A673 (cell line): ENCODE data around the gene POLA1. TPM values are rescaled to one million over a fixed set of nuclear protein-coding genes. Genes with fewer than 3 reads are reported as not detected.
"Not testable (repeated sequence)": the region's sequence is repeated elsewhere in the genome, so short reads cannot be mapped to it uniquely, and the experiment has no call there.

ENCODE experiments used
- BruUV-seq: library from RNA; stranded (reverse); fragments of 400-500 nt; replicated peaks from 2 replicates; lab custom pipeline; 2021; lab: Mats Ljungman, UMichigan
- CTCF ChIA-PET: fragments of 300-600 bp; sonication (Branson Sonifier 250); formaldehyde crosslinking; loops from one replicate; lab custom pipeline; 2022; ENCODE audit warnings: antibody characterized with exemption; lab: Charles Lee
- POLR2A ChIA-PET: fragments of 300-600 bp; sonication (Branson Sonifier 250); formaldehyde crosslinking; loops from one replicate; lab custom pipeline; 2022; ENCODE audit warnings: antibody characterized with exemption; ENCODE audit not compliant: low non-redundant PET; lab: Charles Lee
- DNase-seq: peaks from one replicate; pipeline ENCODE4 v3.0.0-alpha.2; 2015; ENCODE audit warnings: low spot score
- H3K27ac ChIP-seq: fragments of 200-600 bp; sonication (generic); 2 replicates; pipeline ENCODE4 v1.5.1; 2016; ENCODE audit warnings: mixed run types, low read depth, mild to moderate bottlenecking, mixed read lengths, antibody characterized with exemption, low read length; ENCODE audit not compliant: poor library complexity, severe bottlenecking
- H3K27me3 ChIP-seq: fragments of 200-600 bp; sonication (generic); replicated peaks from 2 replicates; pipeline ENCODE4 v1.6.1; 2017; ENCODE audit warnings: mixed run types, low read depth, mild to moderate bottlenecking, mixed read lengths, antibody characterized with exemption, low read length; ENCODE audit not compliant: insufficient read depth, poor library complexity
- H3K36me3 ChIP-seq: fragments of 200-600 bp; sonication (generic); 2 replicates; pipeline ENCODE4 v1.6.1; 2016; ENCODE audit warnings: mixed run types, mild to moderate bottlenecking, mixed read lengths, antibody characterized with exemption, low read length; ENCODE audit not compliant: insufficient read depth, poor library complexity, severe bottlenecking
- H3K4me1 ChIP-seq: fragments of 200-600 bp; sonication (generic); 2 replicates; pipeline ENCODE4 v1.6.1; 2017; ENCODE audit warnings: mixed run types, mild to moderate bottlenecking, mixed read lengths, antibody characterized with exemption, low read length; ENCODE audit not compliant: insufficient read depth, poor library complexity, severe bottlenecking
- H3K4me3 ChIP-seq: fragments of 200-600 bp; sonication (generic); 2 replicates; pipeline ENCODE4 v1.5.1; 2016; ENCODE audit warnings: low read depth, mixed run types, mild to moderate bottlenecking, mixed read lengths, low read length; ENCODE audit not compliant: poor library complexity, severe bottlenecking
- H3K9me3 ChIP-seq: fragments of 200-600 bp; sonication (generic); 2 replicates; pipeline ENCODE4 v1.6.1; 2016; ENCODE audit warnings: mixed run types, low read depth, mild to moderate bottlenecking, mixed read lengths, antibody characterized with exemption, low read length; ENCODE audit not compliant: poor library complexity, severe bottlenecking
- EZH2 ChIP-seq: fragments of 200-600 bp; sonication (generic); IDR thresholded peaks from 2 replicates; pipeline ENCODE4 v1.6.1; 2017; ENCODE audit warnings: borderline replicate concordance, low read depth, mild to moderate bottlenecking, mixed read lengths, antibody characterized with exemption, low read length; ENCODE audit not compliant: poor library complexity, severe bottlenecking
- intact Hi-C: fragments of 100-400 bp; cut with micrococcal nuclease; formaldehyde crosslinking; loops from one replicate; pipeline ENCODE4 v1.10.0; 2022; ENCODE audit not compliant: unreplicated experiment
- total RNA-seq: library from RNA; stranded (reverse); gene quantifications from 2 replicates; pipeline ENCODE4 v1.2.3, GENCODE V29; 2021
- TF ChIP-seq, protein P1 (sequence below): fragments of 300-800, 200-600 bp; sonication (generic); conservative IDR thresholded peaks from 2 replicates; pipeline ENCODE4 v1.5.1; 2017; ENCODE audit warnings: low read depth, mild to moderate bottlenecking, antibody characterized with exemption, low read length, moderate library complexity, mixed read lengths

POLA1 gene
- total RNA-seq, 1 experiment from 2014 or later = 44.9 TPM

DNA sequence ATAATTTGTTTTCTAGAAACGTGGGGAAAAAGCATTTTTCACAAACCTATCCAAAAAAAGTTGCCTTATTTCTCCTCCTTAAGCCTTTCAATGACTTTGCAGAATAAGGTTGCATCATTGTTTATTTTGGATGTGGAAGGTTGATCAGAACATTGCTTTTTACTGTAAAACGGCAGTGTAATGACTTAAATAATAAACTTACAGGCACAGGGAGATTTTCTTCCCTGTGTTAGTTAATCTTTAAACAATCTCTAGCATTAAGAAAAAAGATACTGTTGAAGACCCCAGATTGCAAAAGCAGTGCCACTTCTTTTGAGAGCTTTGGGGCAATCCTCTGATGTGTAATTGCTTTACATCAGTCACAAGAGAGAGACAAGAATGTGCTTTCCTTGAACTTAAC, 168.6 kb downstream of the POLA1 start:
- intact Hi-C loops = no loop called here
- Histone ChIP-seq H3K4me3 (no peak overlapping the region), H3K4me1 (peaks cover 4% of the 10 kb centered on the region), H3K36me3 (no peaks in the 10 kb centered on the region), H3K27me3 (peaks cover 21% of the 10 kb centered on the region), H3K9me3 (no peaks in the 10 kb centered on the region), H3K27ac (no peak overlapping the region)
- DNase-seq = no peak
- ChIA-PET CTCF (no interaction called here), POLR2A (interaction anchor here (0.7 kb wide), 1 partner anchor 24 kb away, joined by 5 read pairs; no protein-coding TSS in a partner anchor)
- BruUV-seq = no TSS peak
- TF ChIP-seq EZH2 = no peak
- TF ChIP-seq, protein P1, sequence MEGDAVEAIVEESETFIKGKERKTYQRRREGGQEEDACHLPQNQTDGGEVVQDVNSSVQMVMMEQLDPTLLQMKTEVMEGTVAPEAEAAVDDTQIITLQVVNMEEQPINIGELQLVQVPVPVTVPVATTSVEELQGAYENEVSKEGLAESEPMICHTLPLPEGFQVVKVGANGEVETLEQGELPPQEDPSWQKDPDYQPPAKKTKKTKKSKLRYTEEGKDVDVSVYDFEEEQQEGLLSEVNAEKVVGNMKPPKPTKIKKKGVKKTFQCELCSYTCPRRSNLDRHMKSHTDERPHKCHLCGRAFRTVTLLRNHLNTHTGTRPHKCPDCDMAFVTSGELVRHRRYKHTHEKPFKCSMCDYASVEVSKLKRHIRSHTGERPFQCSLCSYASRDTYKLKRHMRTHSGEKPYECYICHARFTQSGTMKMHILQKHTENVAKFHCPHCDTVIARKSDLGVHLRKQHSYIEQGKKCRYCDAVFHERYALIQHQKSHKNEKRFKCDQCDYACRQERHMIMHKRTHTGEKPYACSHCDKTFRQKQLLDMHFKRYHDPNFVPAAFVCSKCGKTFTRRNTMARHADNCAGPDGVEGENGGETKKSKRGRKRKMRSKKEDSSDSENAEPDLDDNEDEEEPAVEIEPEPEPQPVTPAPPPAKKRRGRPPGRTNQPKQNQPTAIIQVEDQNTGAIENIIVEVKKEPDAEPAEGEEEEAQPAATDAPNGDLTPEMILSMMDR = no peak

DNA sequence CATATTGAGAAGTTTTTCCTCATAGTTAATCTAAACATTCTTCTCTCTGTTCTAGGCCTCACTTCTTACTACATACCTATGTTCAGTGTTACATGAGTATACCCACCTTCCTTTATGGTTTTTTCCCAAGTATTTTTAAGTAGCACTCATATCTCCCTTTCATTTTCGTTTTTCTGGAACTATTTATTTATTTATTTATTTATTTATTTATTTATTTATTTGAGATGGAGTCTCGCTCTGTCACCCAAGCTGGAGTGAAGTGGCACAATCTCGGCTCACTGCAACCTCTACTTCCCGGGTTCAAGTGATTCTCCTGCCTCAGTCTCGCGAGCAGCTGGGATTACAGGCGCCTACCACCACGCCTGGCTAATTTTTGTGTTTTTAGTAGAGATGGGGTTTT, 170.1 kb downstream of the POLA1 start:
- H3K36me3 ChIP-seq, H3K27ac ChIP-seq, H3K4me1 ChIP-seq, H3K9me3 ChIP-seq, intact Hi-C loops, H3K4me3 ChIP-seq, BruUV-seq, POLR2A ChIA-PET, DNase-seq: not testable (repeated sequence)
- CTCF ChIA-PET = interaction anchor here (0.6 kb wide), 1 partner anchor 63 kb away, joined by 3 read pairs; no protein-coding TSS in a partner anchor
- peaks cover 28% of the 10 kb centered on the region for H3K27me3 ChIP-seq

DNA sequence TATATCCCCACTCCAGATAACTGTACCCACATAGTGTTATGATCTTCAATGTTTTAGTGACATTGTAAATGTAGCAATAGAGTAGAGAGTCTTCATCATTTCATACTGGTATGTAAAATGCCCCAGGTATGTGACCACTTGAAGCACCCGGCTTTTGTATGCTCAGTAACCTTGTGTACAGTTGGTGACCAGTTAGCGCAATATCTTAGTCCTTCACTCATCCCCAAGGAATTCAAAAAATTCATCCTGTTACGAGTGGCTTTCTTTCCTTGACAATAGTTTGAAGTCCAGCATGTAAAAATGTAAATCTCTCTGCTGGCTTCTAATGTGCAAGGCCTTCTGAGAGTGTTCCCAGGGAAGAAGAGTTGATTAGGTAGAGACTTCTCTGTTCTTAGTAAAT, 176.4 kb downstream of the POLA1 start:
- no peak overlapping the region for H3K27ac ChIP-seq
- POLR2A ChIA-PET = no interaction called here
- intact Hi-C loops = no loop called here
- H3K4me3 ChIP-seq = no peak overlapping the region
- CTCF ChIA-PET = no interaction called here
- DNase-seq = no peak
- no peaks in the 10 kb centered on the region for H3K9me3 ChIP-seq
- no peaks in the 10 kb centered on the region for H3K36me3 ChIP-seq
- TF ChIP-seq EZH2 = no peak
- TF ChIP-seq, protein P1 = no peak
- H3K27me3 ChIP-seq = peaks cover 36% of the 10 kb centered on the region
- no TSS peak for BruUV-seq
- peaks cover 5% of the 10 kb centered on the region for H3K4me1 ChIP-seq

DNA sequence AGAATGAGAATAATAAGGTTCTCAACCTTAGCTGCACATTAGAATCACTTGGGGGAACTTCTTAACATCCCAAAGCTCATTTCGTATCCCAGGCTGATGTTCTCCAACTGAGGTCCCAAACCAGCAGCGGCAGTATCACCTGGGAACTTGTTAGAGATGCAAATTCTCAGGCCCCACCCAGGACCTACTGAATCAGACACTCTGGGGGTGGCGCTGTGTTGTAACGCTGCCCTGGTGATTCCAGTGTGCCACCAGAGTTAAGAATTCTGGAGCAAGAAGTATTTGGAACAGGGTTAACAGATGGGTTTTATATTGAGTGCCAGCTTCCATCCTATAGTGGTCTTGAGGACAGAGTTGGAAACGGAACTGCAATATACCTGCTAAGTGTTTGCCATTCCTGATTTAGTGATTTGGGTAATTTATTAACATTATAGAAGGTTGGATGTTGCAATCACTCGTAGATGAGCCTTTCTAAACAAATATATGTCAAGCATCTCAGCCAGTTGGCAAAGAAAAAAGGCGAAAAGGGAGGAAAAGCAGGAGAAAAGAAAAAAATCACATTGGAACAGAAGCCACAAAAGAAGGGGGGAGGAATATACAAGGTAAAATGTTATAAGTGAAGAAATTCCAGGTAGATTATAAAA, 181.0 kb downstream of the POLA1 start:
- CTCF ChIA-PET = no interaction called here

More for the DNA sequence above, 181.0 kb downstream of the POLA1 start:
- H3K27ac ChIP-seq = no peak overlapping the region
- no peaks in the 10 kb centered on the region for H3K9me3 ChIP-seq
- BruUV-seq = no TSS peak
- peaks cover 5% of the 10 kb centered on the region for H3K4me1 ChIP-seq
- H3K27me3 ChIP-seq = peaks cover 32% of the 10 kb centered on the region
- H3K36me3 ChIP-seq = no peaks in the 10 kb centered on the region
- no peak overlapping the region for H3K4me3 ChIP-seq
- TF ChIP-seq EZH2 = no peak
- TF ChIP-seq, protein P1 = no peak
- POLR2A ChIA-PET = no interaction called here
- no peak for DNase-seq
- intact Hi-C loops = no loop called here
